Lower lobe of right lung (tissue), 2 donors: Measurements from ENCODE around the gene OXSR1. TPM values are rescaled to one million over a fixed set of nuclear protein-coding genes. Genes with fewer than 3 reads are reported as not detected.

ENCODE experiments used
- ATAC-seq, 2 donors: fragments of 200-7000 bp; cut with Tn5 transposase; one replicate each; pipeline ENCODE4 v1.9.1; 2020 to 2022; ENCODE audit warnings: mild to moderate bottlenecking in 2 of 2, moderate library complexity in 2 of 2
- DNase-seq: peaks from one replicate; pipeline ENCODE4 v3.0.0-alpha.2; 2020
- H3K27ac ChIP-seq: fragments of 200-600 bp; one replicate; pipeline ENCODE4 v1.8.0; 2022
- H3K27me3 ChIP-seq: fragments of 200-600 bp; one replicate; pipeline ENCODE4 v1.8.0; 2022; ENCODE audit warnings: low read depth
- H3K36me3 ChIP-seq: fragments of 200-600 bp; one replicate; pipeline ENCODE4 v1.8.0; 2022; ENCODE audit warnings: mild to moderate bottlenecking
- H3K4me1 ChIP-seq: fragments of 200-600 bp; one replicate; pipeline ENCODE4 v1.8.0; 2022
- H3K4me3 ChIP-seq: fragments of 200-600 bp; one replicate; pipeline ENCODE4 v1.8.0; 2022; ENCODE audit warnings: mild to moderate bottlenecking
- H3K9me3 ChIP-seq: fragments of 200-600 bp; one replicate; pipeline ENCODE4 v1.8.0; 2022
- intact Hi-C: fragments of 100-400 bp; cut with DNase I; formaldehyde crosslinking; loops from one replicate; pipeline ENCODE4 v1.11.0; 2022
- total RNA-seq: library from RNA; stranded (reverse); fragmentation: NEBNext Ultra II Directional; extraction: Animal tissue kit (Norgen Biotek cat#: 25700); gene quantifications from one replicate; pipeline ENCODE4 v1.2.1, GENCODE V29; 2021
- TF ChIP-seq, protein P1 (sequence below): fragments of 200-600 bp; IDR thresholded peaks from one replicate; pipeline ENCODE4 v1.8.0; 2022; ENCODE audit warnings: antibody characterized with exemption, mild to moderate bottlenecking
- donor health status: DM: no; HTN: yes; CAD: no; lungs with severe emphysema.

The OXSR1 gene
- total RNA-seq, 1 donor from 2014 or later = 29.2 TPM

DNA sequence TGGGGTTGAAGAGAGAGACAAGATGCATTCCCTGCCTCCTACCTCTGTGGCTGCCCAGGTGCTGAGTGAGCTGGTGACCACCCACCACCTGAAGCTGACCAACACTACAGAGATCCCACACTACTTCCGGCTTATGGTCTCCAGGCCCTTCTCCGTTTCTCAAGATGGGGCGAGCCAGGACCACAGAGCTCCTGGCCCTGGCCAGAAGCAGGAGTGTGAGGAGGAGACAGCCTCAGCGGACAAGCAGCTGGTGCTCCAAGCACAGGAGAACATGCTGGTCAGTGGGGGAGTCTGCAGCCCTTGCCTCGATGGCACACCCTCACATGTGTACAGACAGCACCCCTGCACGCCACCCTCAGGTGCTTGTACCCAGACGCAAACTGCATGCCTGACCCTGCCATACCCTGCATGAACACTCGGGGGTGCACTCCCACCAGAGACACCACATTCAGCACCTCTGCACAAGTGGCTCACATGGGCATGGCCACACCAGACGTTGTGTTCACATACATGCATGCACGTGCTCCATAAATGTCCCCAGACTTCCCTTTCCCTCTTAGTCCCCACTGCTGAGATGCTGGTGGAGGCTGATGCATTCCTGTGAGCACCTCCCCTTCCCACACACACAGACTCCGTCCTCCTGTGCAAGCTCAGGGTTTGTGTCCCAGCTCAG is 47.5 kb upstream of the OXSR1 start:
- Histone ChIP-seq H3K4me3 (no peak overlapping the region), H3K9me3 (no peaks in the 10 kb centered on the region), H3K4me1 (peaks cover 5% of the 10 kb centered on the region), H3K36me3 (peaks cover 44% of the 10 kb centered on the region), H3K27ac (no peak overlapping the region), H3K27me3 (no peaks in the 10 kb centered on the region)
- DNase-seq = peak; percentile 83
- TF ChIP-seq, protein P1, sequence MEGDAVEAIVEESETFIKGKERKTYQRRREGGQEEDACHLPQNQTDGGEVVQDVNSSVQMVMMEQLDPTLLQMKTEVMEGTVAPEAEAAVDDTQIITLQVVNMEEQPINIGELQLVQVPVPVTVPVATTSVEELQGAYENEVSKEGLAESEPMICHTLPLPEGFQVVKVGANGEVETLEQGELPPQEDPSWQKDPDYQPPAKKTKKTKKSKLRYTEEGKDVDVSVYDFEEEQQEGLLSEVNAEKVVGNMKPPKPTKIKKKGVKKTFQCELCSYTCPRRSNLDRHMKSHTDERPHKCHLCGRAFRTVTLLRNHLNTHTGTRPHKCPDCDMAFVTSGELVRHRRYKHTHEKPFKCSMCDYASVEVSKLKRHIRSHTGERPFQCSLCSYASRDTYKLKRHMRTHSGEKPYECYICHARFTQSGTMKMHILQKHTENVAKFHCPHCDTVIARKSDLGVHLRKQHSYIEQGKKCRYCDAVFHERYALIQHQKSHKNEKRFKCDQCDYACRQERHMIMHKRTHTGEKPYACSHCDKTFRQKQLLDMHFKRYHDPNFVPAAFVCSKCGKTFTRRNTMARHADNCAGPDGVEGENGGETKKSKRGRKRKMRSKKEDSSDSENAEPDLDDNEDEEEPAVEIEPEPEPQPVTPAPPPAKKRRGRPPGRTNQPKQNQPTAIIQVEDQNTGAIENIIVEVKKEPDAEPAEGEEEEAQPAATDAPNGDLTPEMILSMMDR = peak; percentile 75
- peak; percentile 84 to 86 for ATAC-seq
- intact Hi-C loops = no loop called here

DNA sequence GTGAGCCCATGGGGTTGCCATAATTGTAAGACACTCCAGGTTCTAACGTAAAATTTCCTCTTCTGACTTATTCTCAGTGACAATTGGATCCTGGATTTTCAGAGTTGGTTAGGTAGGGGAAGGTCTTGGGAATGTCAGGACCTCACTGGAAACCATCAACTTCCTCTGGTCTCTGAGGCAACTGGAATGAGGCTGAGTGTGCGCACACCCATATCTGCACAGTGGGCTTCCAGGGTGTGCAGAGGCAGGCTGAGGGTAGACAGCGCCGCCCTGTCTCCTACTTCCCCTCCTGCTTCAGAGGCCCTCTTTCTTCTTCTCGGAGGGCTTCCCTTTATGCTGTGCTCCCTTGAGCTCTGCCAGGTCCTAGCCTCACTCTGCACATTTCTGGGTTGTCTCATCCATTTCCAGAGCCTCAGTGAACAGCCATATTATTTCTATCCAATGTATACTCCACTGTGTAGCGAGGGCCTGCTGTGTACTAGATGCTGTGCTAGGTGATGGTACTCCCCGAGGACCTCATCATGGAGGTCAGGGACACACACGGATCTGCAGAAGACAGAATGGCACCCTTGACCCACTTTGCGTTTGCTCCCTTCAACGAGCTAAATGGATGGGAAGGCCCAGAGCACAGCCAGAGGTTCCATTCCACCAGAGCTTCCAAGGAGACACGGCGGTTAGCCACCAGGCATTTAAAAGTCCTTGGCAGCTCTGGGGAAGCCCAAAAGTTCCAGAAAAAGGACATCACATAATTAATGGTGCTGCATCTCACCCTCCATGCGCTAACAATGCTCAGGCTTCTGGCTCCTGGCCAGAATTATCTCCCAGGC is 46.7 kb upstream of the OXSR1 start:
- Histone ChIP-seq H3K36me3 (peaks cover 52% of the 10 kb centered on the region), H3K27me3 (no peaks in the 10 kb centered on the region), H3K4me1 (peaks cover 5% of the 10 kb centered on the region), H3K9me3 (no peaks in the 10 kb centered on the region), H3K4me3 (no peak overlapping the region), H3K27ac (no peak overlapping the region)
- ATAC-seq (no peak), DNase-seq (no peak)
- TF ChIP-seq, protein P1 = no peak
- intact Hi-C loops = no loop called here

GRCh38 chr3:38119248-38119544 is 46.1 kb upstream of the OXSR1 start:
- Histone ChIP-seq H3K4me3 (no peak overlapping the region), H3K27ac (no peak overlapping the region), H3K9me3 (no peaks in the 10 kb centered on the region), H3K27me3 (no peaks in the 10 kb centered on the region), H3K36me3 (peaks cover 57% of the 10 kb centered on the region), H3K4me1 (peaks cover 5% of the 10 kb centered on the region)
- TF ChIP-seq, protein P1 = no peak
- no peak for ATAC-seq
- intact Hi-C loops = no loop called here
- DNase-seq = no peak

GRCh38 chr3:38119821-38120692 is 45.3 kb upstream of the OXSR1 start:
- ATAC-seq = no peak
- Histone ChIP-seq H3K36me3 (peaks cover 66% of the 10 kb centered on the region), H3K4me3 (no peak overlapping the region), H3K9me3 (no peaks in the 10 kb centered on the region), H3K4me1 (peaks cover 5% of the 10 kb centered on the region), H3K27me3 (no peaks in the 10 kb centered on the region), H3K27ac (no peak overlapping the region)
- TF ChIP-seq, protein P1 = no peak
- intact Hi-C loops = no loop called here
- DNase-seq = no peak

- H3K27ac ChIP-seq = no peak overlapping the region
- no peaks in the 10 kb centered on the region for H3K27me3 ChIP-seq
- intact Hi-C loops = no loop called here
- TF ChIP-seq, protein P1 = no peak
- H3K9me3 ChIP-seq = no peaks in the 10 kb centered on the region
- peaks cover 5% of the 10 kb centered on the region for H3K4me1 ChIP-seq
- H3K36me3 ChIP-seq = peaks cover 74% of the 10 kb centered on the region
- H3K4me3 ChIP-seq = no peak overlapping the region
- ATAC-seq (no peak), DNase-seq (no peak)
These were observed 44.5 kb upstream of the OXSR1 start for GRCh38 chr3:38120693-38121450.
